Cardiac septum (tissue), 1 donor: ENCODE results near the gene EVX2. TPM values are rescaled to one million over a fixed set of nuclear protein-coding genes. Genes with fewer than 3 reads are reported as not detected.

ENCODE experiments used
- DNase-seq: peaks from one replicate; pipeline ENCODE4 v3.0.0-alpha.2; 2020; ENCODE audit warnings: low spot score
- intact Hi-C: fragments of 100-400 bp; cut with DNase I; formaldehyde crosslinking; loops from one replicate; pipeline ENCODE4 v1.14.0; 2022
- total RNA-seq: library from RNA; stranded (reverse); fragmentation: NEBNext Ultra II Directional; extraction: Animal tissue kit (Norgen Biotek cat#: 25700); gene quantifications from one replicate; pipeline ENCODE4 v1.2.1, GENCODE V29; 2021
- donor health status: DM: no; HTN: no; CAD: no.

EVX2 gene
- total RNA-seq, 1 donor from 2014 or later = not detected

- no peak for DNase-seq
- intact Hi-C loops = no loop called here
Observed at GRCh38 chr2:176111309-176111663, 27.5 kb upstream of the EVX2 start.

DNA sequence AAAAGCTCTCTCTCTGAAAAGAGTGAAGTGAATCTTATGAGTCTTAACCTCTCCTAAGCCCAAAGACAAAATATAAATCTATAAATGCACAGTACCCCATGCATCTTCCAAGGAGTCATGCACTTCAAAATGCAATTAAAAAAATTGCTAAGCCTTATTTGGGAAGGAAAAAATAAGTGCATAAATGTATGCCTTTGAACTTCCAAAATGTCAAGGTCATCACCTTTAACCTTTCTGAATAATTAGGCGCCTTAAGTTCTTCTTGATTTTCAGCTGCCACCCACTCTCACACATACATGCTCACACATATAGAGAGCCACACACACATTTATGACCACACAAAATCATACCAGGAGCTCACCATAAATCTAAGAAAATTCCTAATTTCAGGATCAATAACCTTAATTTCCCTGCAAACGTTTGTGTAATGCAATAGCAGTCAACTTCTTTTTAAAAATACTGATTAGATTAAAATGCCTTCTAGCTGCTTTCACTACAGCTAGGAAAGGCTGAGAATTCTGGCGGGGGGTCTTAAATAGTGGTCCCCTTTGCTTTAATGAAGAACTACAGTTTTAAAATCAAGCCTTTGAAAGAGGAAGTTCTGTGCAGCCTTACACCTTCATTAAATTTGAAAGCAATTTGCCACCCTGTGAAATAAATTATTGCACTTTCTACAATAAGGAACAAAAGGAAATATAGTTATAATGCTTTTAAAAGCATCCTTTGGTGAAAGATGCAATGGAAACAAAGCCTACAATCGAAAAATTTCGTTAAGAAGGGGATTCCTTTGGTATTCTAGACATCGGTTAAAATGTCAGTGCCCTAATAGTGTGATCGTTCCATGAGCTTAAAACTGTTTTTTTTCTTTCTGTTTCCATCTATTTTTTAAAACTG is 26.9 kb upstream of the EVX2 start:
- DNase-seq = no peak
- intact Hi-C loops = no loop called here

DNA sequence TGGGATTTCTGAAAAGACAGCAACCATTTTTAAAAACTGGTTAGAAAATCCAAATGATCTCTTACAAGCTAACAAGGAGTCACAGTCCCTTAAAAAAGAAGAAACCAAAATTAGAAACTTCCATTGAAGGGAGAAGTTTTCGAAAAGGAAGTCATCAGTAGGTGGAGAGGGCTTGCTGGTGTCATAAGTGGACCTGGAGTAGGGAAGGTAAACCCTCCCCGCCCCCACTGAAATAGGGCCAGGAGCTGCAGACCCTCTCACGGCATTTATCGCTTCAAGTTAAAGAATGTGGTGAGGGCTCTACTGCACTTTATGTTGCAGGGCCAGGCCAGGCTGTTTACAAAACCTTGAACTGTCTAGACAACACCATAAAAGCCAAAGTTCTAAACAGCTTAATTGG is 26.2 kb upstream of the EVX2 start:
- no peak for DNase-seq
- intact Hi-C loops = no loop called here

- intact Hi-C loops = no loop called here
- no peak for DNase-seq
Observed at GRCh38 chr2:176109192-176109901, 25.6 kb upstream of the EVX2 start.

DNA sequence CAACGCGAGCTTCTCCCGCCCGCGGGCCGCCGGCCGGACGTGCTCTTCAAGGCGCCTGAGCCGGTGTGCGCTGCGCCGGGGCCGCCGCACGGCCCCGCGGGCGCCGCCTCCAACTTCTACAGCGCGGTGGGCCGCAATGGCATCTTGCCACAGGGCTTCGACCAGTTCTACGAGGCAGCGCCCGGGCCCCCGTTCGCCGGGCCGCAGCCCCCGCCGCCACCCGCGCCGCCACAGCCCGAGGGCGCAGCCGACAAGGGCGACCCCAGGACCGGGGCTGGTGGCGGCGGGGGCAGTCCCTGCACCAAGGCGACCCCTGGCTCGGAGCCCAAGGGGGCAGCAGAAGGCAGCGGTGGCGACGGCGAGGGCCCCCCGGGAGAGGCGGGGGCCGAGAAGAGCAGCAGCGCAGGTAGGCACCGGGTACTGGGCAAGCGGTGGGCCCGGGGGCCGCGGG is 24.0 kb upstream of the EVX2 start:
- intact Hi-C loops = no loop called here
- no peak for DNase-seq

- intact Hi-C loops = no loop called here
- no peak for DNase-seq
Observed at GRCh38 chr2:176106581-176107539, 23.1 kb upstream of the EVX2 start, which contains the start of gene HOXD11. Gene HOXD11, plus strand, starts transcription at chr2:176107280. Its CDS starts 76 bp downstream, at chr2:176107356.

GRCh38 chr2:176105730-176106580 is 22.2 kb upstream of the EVX2 start:
- DNase-seq = no peak
- intact Hi-C loops = no loop called here

- intact Hi-C loops = no loop called here
- DNase-seq = no peak
Observed at GRCh38 chr2:176105078-176105729, 21.4 kb upstream of the EVX2 start.

GRCh38 chr2:176104316-176105077 is 20.7 kb upstream of the EVX2 start:
- DNase-seq = no peak
- intact Hi-C loops = no loop called here

GRCh38 chr2:176103742-176104315 is 20.1 kb upstream of the EVX2 start:
- DNase-seq = no peak
- intact Hi-C loops = no loop called here

GRCh38 chr2:176103194-176103593 is 19.4 kb upstream of the EVX2 start:
- intact Hi-C loops = no loop called here
- no peak for DNase-seq

GRCh38 chr2:176102309-176102866 is 18.6 kb upstream of the EVX2 start:
- no peak for DNase-seq
- intact Hi-C loops = no loop called here

- intact Hi-C loops = no loop called here
- no peak for DNase-seq
Observed at GRCh38 chr2:176101842-176102241, 18.1 kb upstream of the EVX2 start.

GRCh38 chr2:176101216-176101830 is 17.6 kb upstream of the EVX2 start:
- DNase-seq = no peak
- intact Hi-C loops = no loop called here

DNA sequence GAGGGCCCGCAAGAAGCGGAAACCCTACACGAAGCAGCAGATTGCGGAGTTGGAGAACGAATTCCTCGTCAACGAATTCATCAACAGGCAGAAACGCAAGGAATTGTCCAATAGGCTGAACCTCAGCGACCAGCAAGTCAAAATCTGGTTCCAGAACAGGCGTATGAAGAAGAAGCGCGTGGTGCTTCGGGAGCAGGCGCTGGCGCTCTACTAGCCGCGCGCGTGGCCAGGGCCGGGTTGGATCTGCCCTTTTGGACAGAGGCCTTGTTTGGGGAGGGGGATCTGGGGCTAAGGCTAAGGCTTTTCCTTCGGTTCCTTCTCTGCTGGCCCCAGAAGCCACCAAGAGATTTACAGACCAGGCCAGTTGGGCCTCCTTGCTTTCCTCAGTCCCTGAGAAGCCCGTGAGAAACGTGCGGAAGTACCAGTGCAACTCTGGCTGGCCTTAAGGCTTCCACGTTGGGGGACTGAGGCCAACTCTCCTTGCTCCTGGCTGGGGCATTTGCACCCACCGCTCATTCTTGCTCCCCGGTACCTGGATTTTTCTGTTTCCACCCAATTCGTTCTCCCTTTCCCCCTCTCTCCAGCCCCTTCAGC is 16.9 kb upstream of the EVX2 start:
- DNase-seq = no peak
- intact Hi-C loops = no loop called here
